ENCODE measurements around the gene DYNLT2. TPM values are rescaled to one million over a fixed set of nuclear protein-coding genes. Genes with fewer than 3 reads are reported as not detected.

Gene DYNLT2
- total and polyA plus RNA-seq, 2 of the 13 experiments (the other 11 are each of a cell fraction or from before 2014, with no cell fraction given): 2.1 to 4.3 TPM

- no peak for TF ChIP-seq ZNF609 (CRISPR knock-in tag; IDR thresholded peaks at IDR 0.05; ENCODE audit: borderline replicate concordance)
- no peak for TF ChIP-seq ATF7-NPFF (CRISPR knock-in tag; IDR thresholded peaks at IDR 0.05; ENCODE audit: low read depth)
- TF ChIP-seq GFI1 (CRISPR knock-in tag; IDR thresholded peaks at IDR 0.05; ENCODE audit: borderline replicate concordance): no peak
- TF ChIP-seq RARG (CRISPR knock-in tag; IDR thresholded peaks at IDR 0.05; ENCODE audit: low read depth): no peak
- no peak for TF ChIP-seq ZHX2 (IDR thresholded peaks at IDR 0.05; ENCODE audit: low read depth)
- TF ChIP-seq ZHX2 (CRISPR knock-in tag; IDR thresholded peaks at IDR 0.05; ENCODE audit: borderline replicate concordance): 0 out of 2 replicates have a peak, but pooled peaks have one; percentile 72
- TF ChIP-seq ZNF12 (CRISPR knock-in tag; IDR thresholded peaks at IDR 0.05): no peak
- TF ChIP-seq RELA (CRISPR knock-in tag; IDR thresholded peaks at IDR 0.05): no peak
- TF ChIP-seq RXRB (CRISPR knock-in tag; IDR thresholded peaks at IDR 0.05; ENCODE audit: borderline replicate concordance): no peak
- no peak for TF ChIP-seq ZNF564 (CRISPR knock-in tag; IDR thresholded peaks at IDR 0.05)
- TF ChIP-seq ZNF263 (CRISPR knock-in tag; IDR thresholded peaks at IDR 0.05): no peak
- TF ChIP-seq PAXIP1 (CRISPR knock-in tag; conservative IDR thresholded peaks at IDR 0.05): no peak
- peak; percentile 44; the same call in 1 of the 2 replicates for TF ChIP-seq ZNF768 (CRISPR knock-in tag; IDR thresholded peaks at IDR 0.05)
Measured at GRCh38 chr6:169723200-169723909, 28.0 kb downstream of the DYNLT2 start (continued).

Measured in HepG2 (cell line).